OCI-LY7 (cell line): Measurements from ENCODE around the gene CCHCR1.

ENCODE experiments used
- EZH2phosphoT487 ChIP-seq: fragments of 200-600 bp; sonication (generic); IDR thresholded peaks from 2 replicates; pipeline ENCODE4 v1.6.1; 2018; ENCODE audit warnings: low read depth, borderline replicate concordance, mild to moderate bottlenecking, mixed run types, antibody characterized with exemption, low read length, moderate library complexity, mixed read lengths
- TF ChIP-seq, protein P1 (sequence below): fragments of 200-600 bp; sonication (generic); conservative IDR thresholded peaks from 2 replicates; pipeline ENCODE4 v1.5.1; 2014; ENCODE audit warnings: mild to moderate bottlenecking, antibody characterized with exemption, low read length, moderate library complexity, mixed read lengths

DNA sequence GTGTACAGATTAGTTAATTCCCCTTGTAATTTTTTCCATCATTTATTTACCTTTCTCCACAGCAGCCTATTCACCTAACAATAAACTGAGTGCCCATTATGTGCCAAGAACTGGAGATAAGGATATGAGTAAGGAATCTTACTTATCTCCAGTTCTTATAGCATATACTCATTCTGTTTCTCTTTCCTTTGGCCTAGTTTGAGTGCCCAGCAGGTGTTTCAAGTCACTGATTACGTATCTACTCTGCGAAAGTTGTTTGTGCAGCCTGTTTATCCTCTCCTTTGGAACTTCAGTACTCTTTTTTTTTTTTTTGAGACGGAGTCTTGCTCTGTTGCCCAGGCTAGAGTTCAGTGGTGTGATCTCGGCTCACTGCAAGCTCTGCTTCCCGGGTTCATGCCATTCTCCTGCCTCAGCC lies 30.2 kb upstream of the CCHCR1 start:
- TF ChIP-seq, protein P1, sequence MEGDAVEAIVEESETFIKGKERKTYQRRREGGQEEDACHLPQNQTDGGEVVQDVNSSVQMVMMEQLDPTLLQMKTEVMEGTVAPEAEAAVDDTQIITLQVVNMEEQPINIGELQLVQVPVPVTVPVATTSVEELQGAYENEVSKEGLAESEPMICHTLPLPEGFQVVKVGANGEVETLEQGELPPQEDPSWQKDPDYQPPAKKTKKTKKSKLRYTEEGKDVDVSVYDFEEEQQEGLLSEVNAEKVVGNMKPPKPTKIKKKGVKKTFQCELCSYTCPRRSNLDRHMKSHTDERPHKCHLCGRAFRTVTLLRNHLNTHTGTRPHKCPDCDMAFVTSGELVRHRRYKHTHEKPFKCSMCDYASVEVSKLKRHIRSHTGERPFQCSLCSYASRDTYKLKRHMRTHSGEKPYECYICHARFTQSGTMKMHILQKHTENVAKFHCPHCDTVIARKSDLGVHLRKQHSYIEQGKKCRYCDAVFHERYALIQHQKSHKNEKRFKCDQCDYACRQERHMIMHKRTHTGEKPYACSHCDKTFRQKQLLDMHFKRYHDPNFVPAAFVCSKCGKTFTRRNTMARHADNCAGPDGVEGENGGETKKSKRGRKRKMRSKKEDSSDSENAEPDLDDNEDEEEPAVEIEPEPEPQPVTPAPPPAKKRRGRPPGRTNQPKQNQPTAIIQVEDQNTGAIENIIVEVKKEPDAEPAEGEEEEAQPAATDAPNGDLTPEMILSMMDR, result no peak
- no peak for TF ChIP-seq EZH2phosphoT487
